Endothelial cell of umbilical vein (primary cell): ENCODE results near the gene MYO1H. TPM values are rescaled to one million over a fixed set of nuclear protein-coding genes. Genes with fewer than 3 reads are reported as not detected.

ENCODE experiments used
- BruUV-seq: library from RNA; stranded (reverse); fragments of 400-500 nt; replicated peaks from 2 replicates; lab custom pipeline; 2021; lab: Mats Ljungman, UMichigan
- CTCF ChIA-PET: fragments of 300-600, 350-600 bp; sonication (Branson Sonifier 250); formaldehyde crosslinking; loops from one replicate; lab custom pipeline; 2021; ENCODE audit warnings: antibody characterized with exemption, inconsistent platforms; lab: Charles Lee
- POLR2A ChIA-PET: fragments of 300-600, 350-600 bp; sonication (Branson Sonifier 250); formaldehyde crosslinking; loops from one replicate; lab custom pipeline; 2021; ENCODE audit warnings: antibody characterized with exemption, inconsistent platforms; lab: Charles Lee
- DNase-seq: peaks from one replicate; pipeline ENCODE4 v3.0.0-alpha.2; 2011; ENCODE audit warnings: low read depth, low spot score
- FAIRE-seq: peaks from 2 replicates; lab custom pipeline; 2011; peaks lifted over from hg19 to GRCh38; lab: Jason Lieb, UNC
- H2AFZ ChIP-seq: 2 replicates; pipeline ENCODE4 v1.6.0; 2012; ENCODE audit warnings: low read depth, low read length, control low read depth, inconsistent platforms
- H3K27ac ChIP-seq: 2 replicates; pipeline ENCODE4 v1.5.1; 2011; ENCODE audit warnings: low read depth, mild to moderate bottlenecking, control low read depth, low read length, moderate library complexity; ENCODE audit not compliant: insufficient read depth
- H3K27me3 ChIP-seq, 2 experiments: 2 replicates each; pipeline versions ENCODE4 v1.6.0 to v1.6.1; 2011; ENCODE audit warnings: low read length in 2 of 2, mixed read lengths in 1 of 2; ENCODE audit not compliant: control insufficient read depth in 2 of 2, insufficient read depth in 2 of 2
- H3K36me3 ChIP-seq, 2 experiments: 2 replicates in 1 of 2; 3 replicates in 1 of 2; pipeline ENCODE4 v1.5.1; 2011; ENCODE audit warnings: low read length in 2 of 2, mild to moderate bottlenecking in 1 of 2, moderate library complexity in 1 of 2; ENCODE audit not compliant: control insufficient read depth in 2 of 2, insufficient read depth in 2 of 2; ENCODE audit errors: extremely low read depth in 1 of 2
- H3K4me1 ChIP-seq: 3 replicates; pipeline ENCODE4 v1.5.1; 2011; ENCODE audit warnings: mild to moderate bottlenecking, low read length; ENCODE audit not compliant: control insufficient read depth, insufficient read depth; ENCODE audit errors: extremely low read depth
- H3K4me2 ChIP-seq: 2 replicates; pipeline ENCODE4 v1.6.1; 2011; ENCODE audit warnings: low read length, control low read depth, mixed read lengths; ENCODE audit not compliant: insufficient read depth
- H3K4me3 ChIP-seq, 3 experiments: fragments of 200-600 bp in 1 of 3; sonication (generic), shearing (Covaris generic) in 1 of 3; replicated peaks in 1 of 3; 2 replicates each; pipeline ENCODE4 v1.5.1; 2011 to 2016; ENCODE audit warnings: control low read depth in 3 of 3, low read length in 3 of 3, mild to moderate bottlenecking in 2 of 3, inconsistent platforms in 1 of 3, low read depth in 1 of 3, moderate library complexity in 1 of 3; ENCODE audit not compliant: insufficient read depth in 1 of 3
- H3K79me2 ChIP-seq: 2 replicates; pipeline ENCODE4 v1.6.0; 2012; ENCODE audit warnings: low read length, inconsistent platforms; ENCODE audit not compliant: control insufficient read depth, insufficient read depth
- H3K9ac ChIP-seq: replicated peaks from 2 replicates; pipeline ENCODE3; 2011; ENCODE audit warnings: low read length, control low read depth; ENCODE audit not compliant: insufficient read depth; ENCODE audit errors: extremely low read depth
- H3K9me1 ChIP-seq: replicated peaks from 3 replicates; pipeline ENCODE4 v1.6.0; 2011; ENCODE audit warnings: mild to moderate bottlenecking, low read length; ENCODE audit not compliant: control insufficient read depth, insufficient read depth; ENCODE audit errors: extremely low read depth
- H3K9me3 ChIP-seq: replicated peaks from 2 replicates; pipeline ENCODE4 v1.5.1; 2012; ENCODE audit warnings: low read length, inconsistent platforms; ENCODE audit not compliant: control insufficient read depth, insufficient read depth
- H4K20me1 ChIP-seq: replicated peaks from 2 replicates; pipeline ENCODE3; 2011; ENCODE audit warnings: mild to moderate bottlenecking, low read length; ENCODE audit not compliant: control insufficient read depth, insufficient read depth; ENCODE audit errors: extremely low read depth
- EZH2 ChIP-seq: IDR thresholded peaks from 2 replicates; pipeline ENCODE4 v1.6.1; 2012; ENCODE audit warnings: borderline replicate concordance, low read depth, mild to moderate bottlenecking, moderate library complexity, low read length, inconsistent platforms; ENCODE audit not compliant: severe bottlenecking
- FOS ChIP-seq: IDR thresholded peaks from 2 replicates; pipeline ENCODE4 v1.6.1; 2011; ENCODE audit warnings: mild to moderate bottlenecking, low read length, moderate library complexity, borderline replicate concordance; ENCODE audit not compliant: insufficient read depth
- GATA2 ChIP-seq: IDR thresholded peaks from 2 replicates; pipeline ENCODE4 v1.7.0; 2011; ENCODE audit warnings: low read depth, mild to moderate bottlenecking, moderate library complexity, mixed read lengths, low read length; ENCODE audit not compliant: insufficient read length, insufficient read depth
- JUN ChIP-seq: IDR thresholded peaks from 2 replicates; pipeline ENCODE4 v1.6.1; 2011; ENCODE audit warnings: borderline replicate concordance, low read depth; ENCODE audit not compliant: insufficient read length, insufficient read depth
- MYC ChIP-seq: IDR thresholded peaks from one replicate; pipeline ENCODE4 v1.6.1; 2011; ENCODE audit warnings: mild to moderate bottlenecking, low read depth, low read length
- POLR2A ChIP-seq: IDR thresholded peaks from 2 replicates; pipeline ENCODE4 v1.6.1; 2012; ENCODE audit warnings: low read depth, mild to moderate bottlenecking, control low read depth, low read length
- POLR2AphosphoS5 ChIP-seq: IDR thresholded peaks from 2 replicates; pipeline ENCODE4 v1.6.1; 2012; ENCODE audit warnings: low read depth, mild to moderate bottlenecking, control low read depth, low read length, moderate library complexity; ENCODE audit not compliant: insufficient read depth
- dilution Hi-C: fragments of 300-500 bp; cut with MboI; formaldehyde crosslinking; loops from one replicate; pipeline ENCODE4 v1.15.0; 2019; ENCODE audit warnings: low sequenced_read_pairs; ENCODE audit not compliant: extremely low pct_ligation_motif_present
- intact Hi-C: fragments of 100-400 bp; cut with micrococcal nuclease; formaldehyde crosslinking; loops from one replicate; pipeline ENCODE4 v1.10.0; 2022
- polyA plus RNA-seq, 4 experiments: library from polyadenylated mRNA; depleted of rRNA in 3 of 4; stranded (reverse) in 3 of 4; unstranded in 1 of 4; fragments of >200 nt; gene quantifications; 2 replicates each; pipeline versions ENCODE4 v1.2.1 to v1.2.3, GENCODE V29; 2011 to 2012; ENCODE audit warnings: missing spikeins in 1 of 4
- total RNA-seq: library from RNA; stranded (reverse); gene quantifications from 2 replicates; pipeline ENCODE4 v1.2.3, GENCODE V29; 2021
- TF ChIP-seq, protein P1 (sequence below), 2 donors: IDR thresholded peaks; 1 replicate in 1 of 2; 2 replicates in 1 of 2; pipeline ENCODE4 v1.5.1; 2011; ENCODE audit warnings: low read length in 2 of 2, mild to moderate bottlenecking in 2 of 2, moderate library complexity in 2 of 2, control low read depth in 1 of 2, inconsistent platforms in 1 of 2, low read depth in 1 of 2; ENCODE audit not compliant: insufficient read depth in 1 of 2; ENCODE audit errors: extremely low read depth in 1 of 2
- TF ChIP-seq, protein P2 (sequence below): IDR thresholded peaks from 2 replicates; pipeline ENCODE4 v1.6.1; 2011; ENCODE audit not compliant: insufficient read depth, insufficient read length

MYO1H gene
- total and polyA plus RNA-seq, 2 donors (not counting 3 experiments of a cell fraction or from before 2014, with no cell fraction given): not detected

DNA sequence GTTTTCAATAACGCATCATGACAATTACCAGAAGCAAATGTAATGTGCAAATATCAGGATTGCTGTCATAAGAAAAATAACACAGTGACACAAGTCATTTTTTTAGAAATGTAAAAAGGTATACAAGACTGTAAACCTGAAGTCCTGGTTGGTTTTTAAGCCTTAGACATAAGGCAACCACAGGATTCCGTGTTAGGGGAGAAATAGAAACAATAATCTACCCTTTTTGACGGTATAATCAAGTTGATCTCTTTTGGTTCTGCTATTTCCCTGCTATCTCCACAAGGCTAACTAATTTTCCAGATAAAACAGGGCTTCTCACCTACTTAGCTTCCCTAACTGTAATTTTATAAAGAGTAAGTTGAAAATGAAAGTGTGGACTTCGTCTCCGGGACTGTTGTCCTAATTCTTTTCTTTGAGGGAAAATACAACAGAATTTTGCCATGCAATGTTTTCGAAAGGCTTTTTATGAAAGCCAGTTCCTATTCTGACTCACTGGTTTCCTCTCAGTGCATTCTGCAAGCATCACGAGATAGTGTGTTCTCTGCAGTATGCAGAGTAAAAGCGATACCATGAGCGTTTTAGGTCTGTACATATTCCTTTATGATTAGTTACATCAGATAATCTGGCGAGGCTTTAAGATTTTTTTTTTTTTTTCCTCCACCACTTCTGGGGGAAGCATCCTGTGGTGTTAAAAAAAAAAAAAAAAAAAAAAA lies 10.6 kb downstream of the MYO1H start:
- H3K4me3 ChIP-seq: peak overlapping the region in 1 of 3 experiments; percentile 56
- H3K27me3 ChIP-seq: peaks cover 0 to 6% of the 10 kb centered on the region in 2 experiments
- no peaks in the 10 kb centered on the region for H3K9me1 ChIP-seq
- peak overlapping the region; percentile 13 for H2AFZ ChIP-seq
- no peaks in the 10 kb centered on the region for H3K4me1 ChIP-seq
- no peaks in the 10 kb centered on the region for H4K20me1 ChIP-seq
- peak overlapping the region; percentile 51 for H3K9ac ChIP-seq
- TF ChIP-seq GATA2 (no peak), FOS (peak; percentile 19), EZH2 (no peak)
- FAIRE-seq (peak; percentile 21), DNase-seq (peak; percentile 47)
- POLR2A ChIA-PET: interaction anchor here (0.6 kb wide), 1 partner anchor 38 kb away, joined by 6 read pairs; no protein-coding TSS in a partner anchor
- no TSS peak for BruUV-seq
- H3K36me3 ChIP-seq: no peaks in the 10 kb centered on the region
- dilution Hi-C loops: no loop called here
- CTCF ChIA-PET: no interaction called here
- H3K9me3 ChIP-seq: no peaks in the 10 kb centered on the region
- peak overlapping the region; percentile 82 for H3K4me2 ChIP-seq
- intact Hi-C loops: no loop called here
- peak overlapping the region; percentile 12 for H3K27ac ChIP-seq
- H3K79me2 ChIP-seq: no peaks in the 10 kb centered on the region

DNA sequence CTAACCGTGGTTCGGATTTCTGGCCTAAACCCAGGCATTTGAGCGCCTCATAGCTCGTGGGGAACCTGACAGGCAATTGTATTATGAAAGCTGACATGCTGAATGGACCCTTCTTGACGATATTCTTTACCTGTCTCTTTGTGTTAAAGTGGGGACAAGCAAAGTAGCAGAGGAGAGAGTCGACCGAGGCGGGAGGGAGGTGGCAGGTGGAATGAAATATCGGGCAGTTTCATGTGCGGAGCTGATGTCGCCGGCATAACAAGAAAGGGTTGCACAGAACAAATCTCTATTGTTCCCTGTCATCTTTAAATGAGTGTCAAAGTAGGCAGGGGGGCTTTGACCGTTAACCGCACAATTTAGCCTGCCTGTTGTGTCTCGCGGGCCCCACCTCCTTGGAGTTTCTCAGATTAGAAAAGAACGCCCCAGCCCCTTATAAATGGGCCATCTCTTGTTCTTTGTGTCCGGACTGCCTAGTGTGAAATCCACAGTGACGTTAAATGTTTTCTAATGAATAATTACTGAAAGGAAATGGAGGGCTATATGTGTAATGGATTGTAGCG lies 11.5 kb downstream of the MYO1H start:
- Histone ChIP-seq H3K27me3 (peaks cover 0 to 6% of the 10 kb centered on the region in 2 experiments), H3K27ac (no peak overlapping the region), H3K9me1 (no peaks in the 10 kb centered on the region), H2AFZ (no peak overlapping the region), H3K4me1 (no peaks in the 10 kb centered on the region), H4K20me1 (no peaks in the 10 kb centered on the region), H3K4me3 (no peak overlapping the region), H3K36me3 (no peaks in the 10 kb centered on the region), H3K79me2 (no peaks in the 10 kb centered on the region), H3K4me2 (no peak overlapping the region), H3K9ac (no peak overlapping the region), H3K9me3 (no peaks in the 10 kb centered on the region)
- no TSS peak for BruUV-seq
- ChIA-PET CTCF (no interaction called here), POLR2A (no interaction called here)
- TF ChIP-seq JUN (no peak), MYC (no peak), POLR2AphosphoS5 (no peak), POLR2A (no peak), EZH2 (no peak), FOS (no peak), GATA2 (no peak)
- TF ChIP-seq, protein P1, sequence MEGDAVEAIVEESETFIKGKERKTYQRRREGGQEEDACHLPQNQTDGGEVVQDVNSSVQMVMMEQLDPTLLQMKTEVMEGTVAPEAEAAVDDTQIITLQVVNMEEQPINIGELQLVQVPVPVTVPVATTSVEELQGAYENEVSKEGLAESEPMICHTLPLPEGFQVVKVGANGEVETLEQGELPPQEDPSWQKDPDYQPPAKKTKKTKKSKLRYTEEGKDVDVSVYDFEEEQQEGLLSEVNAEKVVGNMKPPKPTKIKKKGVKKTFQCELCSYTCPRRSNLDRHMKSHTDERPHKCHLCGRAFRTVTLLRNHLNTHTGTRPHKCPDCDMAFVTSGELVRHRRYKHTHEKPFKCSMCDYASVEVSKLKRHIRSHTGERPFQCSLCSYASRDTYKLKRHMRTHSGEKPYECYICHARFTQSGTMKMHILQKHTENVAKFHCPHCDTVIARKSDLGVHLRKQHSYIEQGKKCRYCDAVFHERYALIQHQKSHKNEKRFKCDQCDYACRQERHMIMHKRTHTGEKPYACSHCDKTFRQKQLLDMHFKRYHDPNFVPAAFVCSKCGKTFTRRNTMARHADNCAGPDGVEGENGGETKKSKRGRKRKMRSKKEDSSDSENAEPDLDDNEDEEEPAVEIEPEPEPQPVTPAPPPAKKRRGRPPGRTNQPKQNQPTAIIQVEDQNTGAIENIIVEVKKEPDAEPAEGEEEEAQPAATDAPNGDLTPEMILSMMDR (IDR thresholded peaks at IDR 0.05; ENCODE audit: extremely low read depth in 1 of 2, insufficient read depth in 1 of 2, low read depth in 1 of 2, low read length in 2 of 2): no peak
- TF ChIP-seq, protein P2, sequence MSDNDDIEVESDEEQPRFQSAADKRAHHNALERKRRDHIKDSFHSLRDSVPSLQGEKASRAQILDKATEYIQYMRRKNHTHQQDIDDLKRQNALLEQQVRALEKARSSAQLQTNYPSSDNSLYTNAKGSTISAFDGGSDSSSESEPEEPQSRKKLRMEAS: no peak
- intact Hi-C loops (no loop called here), dilution Hi-C loops (no loop called here)
- DNase-seq: no peak
- FAIRE-seq: no peak
